GM19463 (cell line): ENCODE results near the gene SFTPD.
A peak's percentile ranks its signal among the peaks of the same experiment; 100 is the strongest.
"Not testable (repeated sequence)": the region's sequence is repeated elsewhere in the genome, so short reads cannot be mapped to it uniquely, and the experiment has no call there.

Experiments used
- ATAC-seq: cut with Tn5 transposase; IDR thresholded peaks from one replicate; pipeline ENCODE4 v1.9.1; 2021; ENCODE audit warnings: mild to moderate bottlenecking, moderate library complexity; ENCODE audit not compliant: unreplicated experiment

Gene SFTPD

GRCh38 chr10:79927111-79927828 lies 21.6 kb downstream of the SFTPD start:
- ATAC-seq: no peak

GRCh38 chr10:79926037-79926436 lies 22.9 kb downstream of the SFTPD start:
- no peak for ATAC-seq

DNA sequence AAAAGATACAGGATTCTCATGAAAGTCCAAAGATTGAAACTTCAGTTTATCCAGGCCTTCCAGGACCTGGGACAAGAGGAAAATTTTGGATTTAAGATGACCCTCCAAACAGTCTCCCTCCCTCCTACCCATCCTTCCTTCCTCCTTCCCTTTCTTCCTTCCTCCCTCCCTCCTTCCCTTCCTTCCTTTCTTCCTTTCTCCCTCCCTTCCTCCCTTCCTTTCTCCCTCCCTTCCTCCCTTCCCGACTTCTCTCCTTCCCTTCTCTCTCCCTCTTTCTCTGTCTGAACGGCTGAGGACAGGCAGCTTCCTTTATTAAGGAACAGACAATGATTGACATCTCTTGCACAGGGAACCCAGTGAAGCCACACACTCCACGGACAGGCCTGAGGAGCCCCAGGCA lies 23.3 kb downstream of the SFTPD start:
- ATAC-seq: no peak

GRCh38 chr10:79923669-79924068 lies 25.2 kb downstream of the SFTPD start:
- no peak for ATAC-seq

- ATAC-seq: no peak
Observed at GRCh38 chr10:79923145-79923544, 25.8 kb downstream of the SFTPD start.

DNA sequence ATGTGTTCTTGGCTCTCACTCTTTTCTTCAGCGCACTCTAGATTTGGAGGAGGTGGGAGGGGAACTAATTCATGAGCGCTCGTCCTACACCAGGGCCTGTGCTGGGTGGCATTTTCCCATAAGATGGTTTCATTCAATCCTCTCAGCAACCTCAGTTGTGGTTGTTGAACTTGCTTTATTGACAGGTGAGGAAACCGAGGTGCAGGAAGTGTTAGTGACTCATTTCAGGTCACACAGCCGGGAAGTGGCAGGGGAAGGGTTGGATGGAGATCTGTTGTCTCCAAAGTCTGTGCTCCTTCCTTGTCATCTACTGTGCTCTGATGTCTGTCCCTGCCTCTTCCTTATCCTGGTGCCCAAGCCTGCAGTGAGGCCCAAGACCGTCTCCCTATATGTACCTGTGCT lies 26.9 kb downstream of the SFTPD start:
- not testable (repeated sequence) for ATAC-seq

DNA sequence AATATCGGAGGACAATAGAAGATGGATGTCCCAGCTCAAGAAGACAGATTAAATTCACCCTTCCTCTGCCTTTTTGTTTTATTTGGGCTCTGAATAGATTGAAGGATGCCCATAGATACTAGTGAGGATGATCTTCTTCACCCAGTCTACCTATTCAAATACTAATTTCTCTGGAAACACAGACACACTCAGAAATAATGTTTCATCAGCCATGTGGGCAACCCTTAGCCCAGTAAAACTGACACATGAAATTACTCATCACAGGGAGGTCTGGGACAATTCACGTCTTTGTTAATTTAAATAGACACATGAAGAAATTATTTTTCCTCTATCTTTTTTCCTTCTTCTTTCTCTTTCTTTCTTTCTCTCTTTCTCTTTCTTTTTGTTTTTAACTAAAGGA lies 33.1 kb downstream of the SFTPD start:
- not testable (repeated sequence) for ATAC-seq

- not testable (repeated sequence) for ATAC-seq
Observed at GRCh38 chr10:79914512-79914911, 34.4 kb downstream of the SFTPD start.

DNA sequence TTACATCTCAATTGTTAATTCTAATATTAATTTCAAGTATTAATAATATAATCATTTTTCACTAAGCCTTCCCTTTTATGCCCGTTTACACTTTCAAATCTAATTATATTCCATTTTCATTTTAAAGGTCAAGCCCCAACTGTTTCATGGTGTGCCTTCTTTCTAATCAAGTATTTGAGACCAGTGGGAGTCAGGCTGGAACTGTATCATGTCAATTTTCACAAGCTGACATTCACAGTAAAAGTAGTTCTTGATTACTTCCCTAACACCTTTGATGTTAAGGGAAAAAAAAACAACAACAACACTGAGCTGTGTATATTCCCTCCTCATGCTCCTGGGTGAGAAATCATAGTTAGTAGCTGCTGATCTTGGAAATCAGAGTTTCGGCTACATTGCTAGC lies 38.1 kb downstream of the SFTPD start:
- no peak for ATAC-seq

- peak; percentile 70 for ATAC-seq
Observed at GRCh38 chr10:79910344-79910743, 38.6 kb downstream of the SFTPD start.

DNA sequence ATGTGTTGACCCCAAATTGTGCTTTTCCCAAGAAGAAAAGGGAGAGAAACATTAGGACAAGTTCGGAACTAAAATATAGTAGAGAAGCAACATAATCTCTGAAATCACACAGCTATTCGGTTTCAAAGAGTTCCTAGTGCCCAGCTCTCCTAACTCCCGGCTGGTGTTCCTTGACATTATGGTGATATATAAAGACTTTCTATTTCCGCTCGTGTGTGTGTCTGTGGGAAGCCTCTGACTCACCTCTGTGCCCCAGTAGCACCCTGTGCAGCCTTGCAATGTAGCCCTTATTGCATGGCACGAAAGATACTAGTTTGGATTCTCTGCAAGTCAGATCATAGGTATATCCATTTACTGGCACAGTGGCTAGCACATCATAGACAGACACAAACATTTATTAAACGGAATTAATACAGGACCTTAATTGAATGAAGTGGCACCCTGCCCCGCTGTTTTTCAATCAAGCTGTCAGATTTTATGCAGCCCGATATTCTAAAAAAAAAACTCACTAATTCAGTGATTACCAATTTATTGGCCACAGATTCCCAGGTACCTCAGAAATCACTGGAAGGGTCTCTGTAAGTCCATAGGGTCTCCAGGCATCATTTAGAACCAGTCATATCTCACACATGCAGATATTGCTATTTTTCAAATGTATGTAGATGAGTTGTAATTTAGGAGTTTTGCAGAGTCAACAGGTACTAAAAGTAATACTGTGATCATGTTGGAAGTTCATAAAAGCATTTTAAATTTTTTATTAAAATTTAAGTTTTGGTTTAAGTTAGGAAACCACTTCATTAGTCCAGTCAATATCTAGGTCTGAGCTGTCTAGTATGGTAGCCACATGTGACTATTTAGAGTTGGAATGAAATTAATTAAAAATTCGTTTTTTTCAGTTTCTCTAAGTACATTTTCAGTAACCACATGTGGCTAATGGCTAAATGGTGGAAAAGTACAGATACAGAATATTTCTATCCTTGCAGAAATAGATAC lies 43.3 kb downstream of the SFTPD start:
- ATAC-seq: no peak

- no peak for ATAC-seq
Observed at GRCh38 chr10:79904671-79905321, 44.1 kb downstream of the SFTPD start.

GRCh38 chr10:79901571-79901970 lies 47.3 kb downstream of the SFTPD start:
- ATAC-seq: not testable (repeated sequence)

DNA sequence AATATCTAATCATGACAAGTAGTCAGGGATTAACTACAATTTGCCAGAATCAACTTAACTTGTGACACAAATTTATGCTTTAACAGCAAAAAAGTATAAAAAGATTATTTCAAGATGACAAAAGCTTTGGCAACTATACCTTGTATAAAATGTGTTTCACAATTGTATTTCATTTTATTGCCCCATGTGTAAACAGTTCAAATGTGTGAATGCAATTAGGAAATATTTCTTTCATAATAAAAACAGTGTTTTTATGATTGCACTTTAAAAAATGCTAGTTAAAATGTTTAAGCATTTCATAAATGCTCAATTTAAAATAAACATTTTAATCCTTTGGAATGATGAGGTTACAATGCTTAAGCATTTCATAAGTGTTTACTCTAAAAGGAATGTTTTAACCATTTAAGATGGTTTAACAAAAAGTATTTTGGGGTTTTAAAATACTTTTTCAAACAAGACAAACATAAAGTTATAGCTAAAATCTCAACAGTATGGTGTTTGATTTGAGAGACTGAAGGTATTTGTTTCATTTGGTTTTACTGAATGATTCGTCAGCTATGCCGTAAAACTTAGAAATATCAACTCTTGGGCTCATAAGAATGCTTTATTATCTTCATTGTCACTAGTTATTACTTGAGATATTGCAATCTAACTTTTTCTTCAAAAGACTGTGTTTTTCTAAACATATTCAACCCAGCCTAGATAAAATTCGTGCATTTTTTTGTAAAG lies 50.1 kb downstream of the SFTPD start:
- ATAC-seq: no peak

DNA sequence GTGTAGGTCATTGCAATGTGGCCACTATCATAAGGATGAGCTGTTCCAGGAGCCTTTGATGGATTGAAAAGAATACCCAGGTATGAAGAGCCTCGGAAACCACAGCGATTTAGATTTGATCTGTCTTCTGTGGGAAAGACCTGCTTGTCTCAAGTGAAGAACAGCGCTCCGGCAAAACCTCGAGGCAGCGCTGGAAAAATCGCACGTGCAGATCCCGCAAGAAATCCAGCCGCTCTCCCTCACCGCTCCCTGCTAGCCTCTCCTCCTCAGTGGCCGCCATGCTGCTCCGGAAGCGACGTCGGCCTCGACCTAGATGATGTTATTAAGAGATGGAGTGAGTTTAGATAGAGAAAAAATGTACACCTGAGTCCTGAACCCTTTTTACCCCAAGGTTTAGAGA lies 56.0 kb downstream of the SFTPD start:
- ATAC-seq: not testable (repeated sequence)

- no peak for ATAC-seq
Observed at GRCh38 chr10:79890469-79890868, 58.4 kb downstream of the SFTPD start.

GRCh38 chr10:79888984-79889383 lies 59.9 kb downstream of the SFTPD start:
- not testable (repeated sequence) for ATAC-seq
